H54 (cell line): ENCODE data around the gene HID1.

Source experiments
- DNase-seq: peaks from one replicate; pipeline ENCODE4 v3.0.0; 2011; ENCODE audit warnings: low spot score, mixed read lengths; ENCODE audit not compliant: insufficient read length
- FAIRE-seq: peaks from 3 replicates; lab custom pipeline; 2011; peaks lifted over from hg19 to GRCh38; lab: Jason Lieb, UNC
- POLR2A ChIP-seq: IDR thresholded peaks from 2 replicates; pipeline ENCODE4 v1.6.1; 2011; ENCODE audit warnings: low read depth, mild to moderate bottlenecking, low read length

Gene HID1

GRCh38 chr17:74924250-74924948 is 48.2 kb downstream of the HID1 start, which contains the start of gene OTOP2:
TSS of gene OTOP2 (plus strand) at chr17:74924273. CDS start at chr17:74924633, 360 bp downstream.
- FAIRE-seq: no peak
- DNase-seq: no peak
- TF ChIP-seq POLR2A: no peak

GRCh38 chr17:74923538-74924249 is 48.9 kb downstream of the HID1 start:
- no peak for TF ChIP-seq POLR2A
- FAIRE-seq (no peak), DNase-seq (peak; percentile 96)

GRCh38 chr17:74922694-74923537 is 49.6 kb downstream of the HID1 start, which contains the start of gene USH1G:
TSS of gene USH1G (minus strand) at chr17:74923255. CDS start at chr17:74923073, 182 bp downstream.
- TF ChIP-seq POLR2A: no peak
- FAIRE-seq (no peak), DNase-seq (no peak)

GRCh38 chr17:74922172-74922571 is 50.4 kb downstream of the HID1 start:
- no peak for TF ChIP-seq POLR2A
- FAIRE-seq: no peak
- DNase-seq: no peak

GRCh38 chr17:74921769-74922168 is 50.8 kb downstream of the HID1 start:
- TF ChIP-seq POLR2A: no peak
- DNase-seq (no peak), FAIRE-seq (no peak)

- DNase-seq: no peak
- no peak for TF ChIP-seq POLR2A
- no peak for FAIRE-seq
Measured at GRCh38 chr17:74921026-74921681, 51.4 kb downstream of the HID1 start.

GRCh38 chr17:74920642-74921025 is 51.9 kb downstream of the HID1 start:
- no peak for TF ChIP-seq POLR2A
- no peak for DNase-seq
- FAIRE-seq: no peak

- no peak for TF ChIP-seq POLR2A
- FAIRE-seq: no peak
- no peak for DNase-seq
Measured at GRCh38 chr17:74920306-74920620, 52.3 kb downstream of the HID1 start.

GRCh38 chr17:74919440-74920305 is 52.9 kb downstream of the HID1 start:
- no peak for TF ChIP-seq POLR2A
- DNase-seq (no peak), FAIRE-seq (no peak)

- DNase-seq (no peak), FAIRE-seq (no peak)
- TF ChIP-seq POLR2A: no peak
Measured at GRCh38 chr17:74918906-74919305, 53.7 kb downstream of the HID1 start.

- DNase-seq: no peak
- TF ChIP-seq POLR2A: no peak
- FAIRE-seq: no peak
Measured at GRCh38 chr17:74917430-74917829, 55.1 kb downstream of the HID1 start.

GRCh38 chr17:74916851-74917199 is 55.7 kb downstream of the HID1 start:
- FAIRE-seq: no peak
- no peak for DNase-seq
- TF ChIP-seq POLR2A: no peak
